Superior temporal gyrus (tissue), 1 donor: ENCODE results near the gene SPG11.
A peak's percentile ranks its signal among the peaks of the same experiment; 100 is the strongest.

Experiments used
- DNase-seq: peaks from one replicate; pipeline ENCODE4 v3.0.0-alpha.2; 2016; ENCODE audit errors: extremely low spot score

Gene SPG11

DNA sequence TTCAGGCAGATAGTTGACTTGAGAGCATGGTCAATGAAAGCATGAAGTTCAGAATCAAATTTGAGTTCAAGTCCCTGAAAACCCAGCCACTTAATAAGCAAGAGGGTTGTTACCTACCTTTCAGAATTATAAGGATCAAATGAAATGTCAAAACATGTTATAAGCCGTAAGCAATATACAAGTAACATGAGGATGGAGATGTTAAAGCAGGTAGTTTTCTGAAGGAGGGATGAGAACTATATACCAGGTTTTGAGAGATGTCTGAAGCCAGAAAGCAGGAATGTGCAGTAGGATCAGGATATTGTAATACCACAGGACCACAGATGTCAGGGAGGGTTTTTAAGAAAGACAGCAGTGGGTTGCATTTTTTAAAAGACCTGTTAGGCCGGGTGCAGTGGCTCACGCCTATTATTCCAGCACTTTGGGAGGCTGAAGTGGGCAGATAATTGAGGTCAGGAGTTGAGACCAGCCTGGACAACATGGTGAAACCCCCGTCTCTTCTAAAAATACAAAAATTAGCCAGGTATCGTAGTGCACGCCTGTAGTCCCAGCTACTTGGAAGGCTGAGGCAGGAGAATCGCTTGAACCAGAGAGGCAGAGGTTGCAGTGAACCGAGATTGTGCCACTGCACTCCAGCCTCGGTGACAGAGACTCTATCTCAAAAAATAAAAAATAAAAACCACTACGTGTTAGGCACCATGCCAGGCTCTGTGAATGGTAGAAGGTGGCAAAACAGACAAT is 133.4 kb downstream of the SPG11 start:
- DNase-seq = peak; percentile 13

DNA sequence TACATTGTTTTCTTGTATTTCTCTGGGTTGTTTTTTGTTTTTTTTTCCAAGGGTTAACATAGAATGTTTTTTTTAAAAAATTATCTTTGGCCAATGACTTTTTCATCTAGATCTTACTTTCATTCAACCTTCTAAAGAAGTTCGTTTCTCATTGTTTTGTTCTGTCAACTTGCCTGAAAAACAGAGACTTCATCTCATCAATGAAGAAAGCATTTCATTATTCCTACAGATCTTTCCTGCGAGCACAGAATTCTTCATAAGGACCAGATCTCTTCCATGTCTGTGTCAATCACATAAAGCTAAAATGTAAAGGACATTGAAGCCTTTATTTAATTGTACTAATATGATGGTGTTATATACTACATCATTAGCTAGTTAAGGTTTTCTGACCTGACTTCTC is 136.2 kb downstream of the SPG11 start:
- peak; percentile 53 for DNase-seq

DNA sequence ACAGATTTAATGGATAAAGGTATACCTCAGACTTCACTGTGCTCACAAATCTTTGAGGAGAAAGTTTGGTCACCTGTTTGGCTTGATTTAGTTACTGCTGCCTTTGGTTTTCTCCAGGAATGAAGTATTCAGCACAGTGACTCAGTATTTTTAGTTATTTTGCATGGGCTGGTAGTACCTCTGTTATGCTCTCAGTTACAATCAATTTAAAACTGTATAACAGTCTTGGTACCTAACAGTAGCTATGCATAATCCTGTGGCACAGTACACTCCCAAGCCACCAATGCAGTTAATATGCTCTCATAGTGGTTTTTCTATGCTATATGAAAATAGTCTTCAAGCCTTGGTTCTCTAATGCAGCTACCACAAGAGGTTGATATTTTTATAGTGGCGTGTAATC is 138.4 kb downstream of the SPG11 start:
- peak; percentile 33 for DNase-seq

DNA sequence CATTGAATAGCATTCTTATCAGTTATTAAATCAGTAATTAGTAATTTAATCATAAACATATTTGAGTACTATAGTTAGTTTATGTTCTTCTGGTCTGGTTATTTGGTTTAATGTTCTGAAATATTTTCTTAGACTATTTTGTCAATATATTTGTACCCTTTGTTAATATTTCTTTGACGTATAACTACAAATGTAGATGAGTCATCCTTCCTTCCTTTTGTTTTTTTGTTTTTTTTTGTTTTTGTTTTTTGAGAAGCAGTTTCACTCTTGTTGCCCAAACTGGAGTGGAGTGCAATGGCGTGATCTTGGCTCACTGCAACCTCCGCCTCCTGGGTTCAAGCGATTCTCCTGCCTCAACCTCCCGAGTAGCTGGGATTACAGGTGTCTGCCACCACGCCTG is 143.9 kb downstream of the SPG11 start:
- no peak for DNase-seq

DNA sequence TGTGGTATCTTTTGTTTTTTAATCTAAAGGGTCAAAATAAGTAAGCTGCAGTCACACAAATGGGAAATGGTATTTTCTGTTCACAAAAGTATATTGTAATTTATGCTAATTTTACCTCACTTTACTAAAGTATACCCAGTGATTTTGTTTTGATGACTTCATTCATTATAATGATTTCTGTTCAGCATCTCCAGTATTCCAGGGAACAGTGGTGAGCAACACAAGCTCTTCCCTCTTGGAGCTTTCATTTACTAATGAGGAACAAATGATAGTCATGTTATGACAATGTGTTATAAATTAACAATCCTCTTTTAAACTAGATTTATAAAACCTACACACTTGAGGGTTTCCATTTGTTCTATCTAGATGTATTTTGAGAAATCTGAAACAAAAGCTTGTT is 147.0 kb downstream of the SPG11 start:
- DNase-seq = peak; percentile 6
